Measurements from ENCODE around the gene IFI27.

- no peak for TF ChIP-seq CTCF (IDR thresholded peaks at IDR 0.05; ENCODE audit: insufficient read depth, low read depth, low read length)
- no peak for TF ChIP-seq EZH2 (IDR thresholded peaks at IDR 0.05; ENCODE audit: insufficient read depth, low read length)
Measured at GRCh38 chr14:94080621-94081385, 29.7 kb upstream of the IFI27 start, which contains the start of the genes DDX24 and IFI27L1.

All from astrocyte (in vitro differentiated cells and primary cell).